Right ventricle myocardium inferior (tissue), 1 donor: Measurements from ENCODE around the gene SETD5. TPM values are rescaled to one million over a fixed set of nuclear protein-coding genes. Genes with fewer than 3 reads are reported as not detected.

Experiments
- ATAC-seq: fragments of 200-7000 bp; cut with Tn5 transposase; one replicate; pipeline ENCODE4 v1.9.1; 2020; ENCODE audit warnings: mild to moderate bottlenecking, moderate library complexity
- DNase-seq: peaks from one replicate; pipeline ENCODE4 v3.0.0; 2021; ENCODE audit errors: missing footprints
- intact Hi-C: fragments of 100-400 bp; cut with DNase I; formaldehyde crosslinking; loops from one replicate; pipeline ENCODE4 v1.11.0; 2022
- long read RNA-seq: library from polyadenylated mRNA; unstranded; transcript quantifications from one replicate; pipeline ENCODE4 v2.0.0, GENCODE V29; 2021
- total RNA-seq: library from RNA; stranded (reverse); fragmentation: NEBNext Ultra II Directional; extraction: Animal tissue kit (Norgen Biotek cat#: 25700); gene quantifications from one replicate; pipeline ENCODE4 v1.2.1, GENCODE V29; 2021
- donor health status: DM: no; HTN: yes; CAD: no; lungs with severe emphysema.

The SETD5 gene, protein sequence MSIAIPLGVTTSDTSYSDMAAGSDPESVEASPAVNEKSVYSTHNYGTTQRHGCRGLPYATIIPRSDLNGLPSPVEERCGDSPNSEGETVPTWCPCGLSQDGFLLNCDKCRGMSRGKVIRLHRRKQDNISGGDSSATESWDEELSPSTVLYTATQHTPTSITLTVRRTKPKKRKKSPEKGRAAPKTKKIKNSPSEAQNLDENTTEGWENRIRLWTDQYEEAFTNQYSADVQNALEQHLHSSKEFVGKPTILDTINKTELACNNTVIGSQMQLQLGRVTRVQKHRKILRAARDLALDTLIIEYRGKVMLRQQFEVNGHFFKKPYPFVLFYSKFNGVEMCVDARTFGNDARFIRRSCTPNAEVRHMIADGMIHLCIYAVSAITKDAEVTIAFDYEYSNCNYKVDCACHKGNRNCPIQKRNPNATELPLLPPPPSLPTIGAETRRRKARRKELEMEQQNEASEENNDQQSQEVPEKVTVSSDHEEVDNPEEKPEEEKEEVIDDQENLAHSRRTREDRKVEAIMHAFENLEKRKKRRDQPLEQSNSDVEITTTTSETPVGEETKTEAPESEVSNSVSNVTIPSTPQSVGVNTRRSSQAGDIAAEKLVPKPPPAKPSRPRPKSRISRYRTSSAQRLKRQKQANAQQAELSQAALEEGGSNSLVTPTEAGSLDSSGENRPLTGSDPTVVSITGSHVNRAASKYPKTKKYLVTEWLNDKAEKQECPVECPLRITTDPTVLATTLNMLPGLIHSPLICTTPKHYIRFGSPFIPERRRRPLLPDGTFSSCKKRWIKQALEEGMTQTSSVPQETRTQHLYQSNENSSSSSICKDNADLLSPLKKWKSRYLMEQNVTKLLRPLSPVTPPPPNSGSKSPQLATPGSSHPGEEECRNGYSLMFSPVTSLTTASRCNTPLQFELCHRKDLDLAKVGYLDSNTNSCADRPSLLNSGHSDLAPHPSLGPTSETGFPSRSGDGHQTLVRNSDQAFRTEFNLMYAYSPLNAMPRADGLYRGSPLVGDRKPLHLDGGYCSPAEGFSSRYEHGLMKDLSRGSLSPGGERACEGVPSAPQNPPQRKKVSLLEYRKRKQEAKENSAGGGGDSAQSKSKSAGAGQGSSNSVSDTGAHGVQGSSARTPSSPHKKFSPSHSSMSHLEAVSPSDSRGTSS (N-terminal part only)
- 51.6 TPM for total RNA-seq
- long read RNA-seq, partial matches to known transcripts: 1 of 5 reads
- long read RNA-seq, other reads (novel, unspliced or antisense): 3 of 5 reads

DNA sequence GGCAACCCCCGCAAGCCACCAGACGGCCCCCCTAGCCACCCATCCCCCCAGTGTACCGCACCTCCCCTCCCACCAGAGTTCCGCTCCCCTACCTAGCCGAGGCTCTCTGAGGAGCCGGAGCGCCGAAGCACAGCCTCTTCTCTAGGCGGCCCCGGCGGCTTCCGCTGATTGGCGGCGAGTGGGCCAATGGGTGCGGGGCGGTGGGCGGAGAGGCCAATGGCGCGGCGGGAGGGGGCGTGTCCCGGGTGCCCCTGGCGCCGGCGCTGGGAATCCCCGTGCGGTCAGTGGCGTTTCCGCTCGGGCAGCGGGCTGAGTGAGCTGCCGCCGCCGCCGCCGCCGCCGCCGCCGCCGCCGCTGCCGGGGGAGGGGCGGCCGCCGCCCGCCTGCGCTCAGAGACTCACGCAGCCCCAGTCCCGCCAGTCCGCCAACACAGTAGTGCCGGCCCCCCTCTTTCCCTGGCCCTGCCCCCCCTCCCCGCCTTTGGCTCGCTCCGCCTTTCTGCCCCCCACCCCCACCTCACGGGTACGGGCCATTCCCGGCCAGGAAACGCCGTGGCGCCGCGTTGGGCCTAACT lies at the start of gene SETD5:
TSS of gene SETD5 (plus strand) at position 284 of the 574 bp plus-strand sequence. CDS start 31,324 bp downstream, outside the sequence.
- intact Hi-C loops: loop anchor here (2.0 kb wide), 1 partner anchor 35 kb away; the partner anchor contains the start of gene THUMPD3
- peak; percentile 99 for DNase-seq
- ATAC-seq: peak; percentile 84

DNA sequence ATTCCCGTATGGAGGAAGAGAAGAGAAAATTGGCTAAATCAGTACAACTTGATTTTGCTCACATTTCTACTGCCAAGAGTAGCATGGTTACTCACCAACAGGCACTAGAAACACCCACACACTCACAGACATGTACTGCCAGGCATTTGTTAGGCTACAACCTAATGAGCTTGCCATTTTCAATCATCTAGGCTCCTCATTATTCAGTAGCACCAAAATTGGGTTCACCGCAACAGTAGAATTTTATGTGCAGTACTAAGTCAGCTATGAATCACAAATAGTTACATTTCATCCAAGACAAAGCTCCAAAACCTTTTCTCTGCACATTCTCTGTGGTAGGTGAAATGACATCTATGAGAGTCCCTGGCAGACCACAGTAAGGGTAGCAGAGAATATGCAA lies 49.5 kb upstream of the SETD5 start:
- ATAC-seq (no peak), DNase-seq (no peak)
- intact Hi-C loops: no loop called here

DNA sequence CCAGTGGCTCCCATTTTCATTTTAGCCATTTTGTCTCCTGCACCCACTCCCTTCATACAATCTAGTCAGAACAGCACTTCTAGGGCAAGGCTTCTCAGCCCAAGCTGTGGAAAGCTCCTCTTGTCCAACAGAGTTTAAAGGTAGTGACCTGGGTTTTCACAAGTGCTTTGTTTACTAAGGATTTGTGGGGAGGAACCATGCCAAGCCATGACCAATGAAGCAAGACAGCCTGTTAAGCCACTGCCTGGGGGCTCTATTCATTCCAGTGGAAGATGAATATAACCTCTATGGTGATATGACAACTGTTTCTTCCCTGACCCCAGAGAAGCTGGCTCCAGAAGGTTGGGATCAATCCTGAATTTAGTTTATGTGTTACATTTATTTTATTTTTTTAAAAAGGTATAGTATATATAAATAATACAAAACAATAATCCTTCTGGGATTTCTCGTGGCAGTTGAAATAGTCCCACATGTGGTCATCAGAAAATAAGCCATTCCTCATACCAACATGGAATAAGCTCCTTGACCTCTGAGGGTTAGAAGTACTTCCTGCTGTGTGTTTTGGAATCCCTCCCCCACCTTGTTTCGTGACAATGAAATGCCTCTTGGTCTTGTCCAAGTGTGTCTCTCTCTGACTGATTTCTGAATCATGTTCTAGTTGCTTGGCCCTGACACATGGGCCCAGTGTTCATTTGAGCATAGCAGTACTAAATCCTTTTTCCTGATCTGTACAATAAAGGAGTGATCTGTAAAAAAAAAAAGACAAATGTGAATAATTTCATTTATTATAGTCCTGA lies 47.9 kb upstream of the SETD5 start:
- DNase-seq: no peak
- ATAC-seq: no peak
- intact Hi-C loops: loop anchor here (5.0 kb wide), 1 partner anchor 73 kb away; no protein-coding TSS in a partner anchor

DNA sequence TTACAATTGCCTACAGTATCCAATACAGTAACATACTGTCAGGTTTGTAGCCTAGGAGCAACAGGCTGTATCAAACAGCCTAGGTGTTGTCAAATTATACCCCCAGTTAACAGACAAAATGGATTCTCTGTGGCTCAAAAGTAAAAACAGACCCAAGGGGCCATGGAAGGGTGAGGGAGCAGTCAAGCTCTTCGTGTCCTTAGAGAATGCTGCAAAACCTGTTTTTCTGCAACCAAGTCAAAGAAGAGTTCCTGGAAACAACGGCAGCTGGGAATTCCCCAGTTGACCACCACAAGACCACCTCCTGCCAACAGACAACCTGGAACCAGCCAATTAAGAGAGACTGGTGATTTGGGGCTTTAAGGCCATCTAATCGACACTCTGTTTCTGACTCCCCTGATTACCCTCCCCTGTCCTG lies 45.7 kb upstream of the SETD5 start:
- ATAC-seq: no peak
- no peak for DNase-seq
- intact Hi-C loops: loop anchor here (5.0 kb wide), 1 partner anchor 71 kb away; no protein-coding TSS in a partner anchor

DNA sequence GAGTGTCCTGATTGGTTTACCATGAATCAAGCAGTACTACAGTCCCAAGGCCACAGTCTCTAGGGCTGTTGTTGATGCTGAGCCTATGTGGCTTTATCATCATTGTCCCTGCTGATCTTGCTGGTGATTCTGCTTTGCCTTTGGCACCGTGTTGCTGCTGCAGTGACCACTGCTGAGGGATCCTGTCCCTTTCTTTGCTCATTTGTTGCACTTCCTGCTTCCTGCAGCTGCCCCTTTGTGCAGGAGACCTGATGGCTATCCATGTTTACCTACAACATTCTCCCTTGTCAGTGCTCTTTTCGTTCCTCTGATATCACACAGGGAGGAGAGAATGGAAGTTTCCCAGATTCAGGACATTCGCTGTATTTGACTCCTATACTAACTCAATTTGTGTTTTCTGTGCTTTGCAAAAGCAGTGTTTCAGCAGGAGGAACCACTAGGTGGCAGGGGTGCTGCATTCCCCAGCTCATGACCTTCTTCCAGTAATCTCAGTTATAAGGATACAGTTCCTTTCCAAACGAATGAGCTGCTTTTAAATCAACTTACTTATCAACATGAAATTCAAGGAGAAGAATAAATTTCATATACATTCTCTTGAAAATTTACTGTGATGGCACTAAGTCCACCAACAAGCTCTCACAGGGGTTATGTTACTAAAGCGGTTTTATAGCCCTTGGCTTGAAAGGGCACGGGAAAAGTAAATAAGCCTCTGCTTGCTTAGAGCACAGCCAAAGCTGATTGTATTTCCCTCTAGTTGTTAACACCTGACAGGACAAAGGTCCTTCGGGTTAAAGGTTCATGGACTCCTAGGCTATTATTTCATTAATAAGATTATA lies 44.3 kb upstream of the SETD5 start:
- DNase-seq (no peak), ATAC-seq (peak; percentile 71)
- intact Hi-C loops: loop anchor here (5.0 kb wide), 1 partner anchor 69 kb away; no protein-coding TSS in a partner anchor

DNA sequence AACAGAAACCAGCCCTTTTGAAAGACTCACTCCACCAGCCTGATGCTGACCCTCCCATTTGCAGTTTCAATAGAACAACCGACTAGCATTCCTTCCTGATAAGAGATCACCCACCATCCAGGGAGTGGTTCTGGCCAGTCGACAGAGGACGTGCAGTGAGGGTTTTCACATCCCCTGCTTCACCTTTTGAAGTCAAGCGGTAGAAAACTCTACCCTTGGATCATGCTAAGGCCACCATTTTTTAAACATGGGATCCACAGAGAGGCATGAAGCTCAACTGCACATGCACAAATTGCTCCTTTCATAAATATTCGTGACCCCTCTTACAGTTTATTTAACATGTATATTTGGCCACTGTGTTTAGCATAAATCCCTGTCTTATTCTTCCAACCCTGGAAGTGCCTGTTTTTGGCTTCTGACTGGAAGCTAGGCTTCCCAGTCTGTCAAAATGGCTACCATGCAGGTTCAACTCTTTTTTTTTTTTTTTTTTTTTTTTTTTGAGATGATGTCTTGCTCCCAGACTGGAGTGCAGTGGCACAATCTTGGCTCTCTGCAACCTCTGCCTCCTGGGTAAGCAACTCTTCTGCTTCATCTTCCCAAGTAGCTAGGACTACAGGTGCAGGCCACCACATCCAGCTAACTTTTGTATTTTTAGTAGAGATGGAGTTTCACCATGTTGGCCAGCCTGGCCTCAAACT lies 35.6 kb upstream of the SETD5 start:
- DNase-seq (no peak), ATAC-seq (no peak)
- intact Hi-C loops: loop anchor here (2.0 kb wide), 1 partner anchor 35 kb away; the partner anchor contains the start of gene SETD5

DNA sequence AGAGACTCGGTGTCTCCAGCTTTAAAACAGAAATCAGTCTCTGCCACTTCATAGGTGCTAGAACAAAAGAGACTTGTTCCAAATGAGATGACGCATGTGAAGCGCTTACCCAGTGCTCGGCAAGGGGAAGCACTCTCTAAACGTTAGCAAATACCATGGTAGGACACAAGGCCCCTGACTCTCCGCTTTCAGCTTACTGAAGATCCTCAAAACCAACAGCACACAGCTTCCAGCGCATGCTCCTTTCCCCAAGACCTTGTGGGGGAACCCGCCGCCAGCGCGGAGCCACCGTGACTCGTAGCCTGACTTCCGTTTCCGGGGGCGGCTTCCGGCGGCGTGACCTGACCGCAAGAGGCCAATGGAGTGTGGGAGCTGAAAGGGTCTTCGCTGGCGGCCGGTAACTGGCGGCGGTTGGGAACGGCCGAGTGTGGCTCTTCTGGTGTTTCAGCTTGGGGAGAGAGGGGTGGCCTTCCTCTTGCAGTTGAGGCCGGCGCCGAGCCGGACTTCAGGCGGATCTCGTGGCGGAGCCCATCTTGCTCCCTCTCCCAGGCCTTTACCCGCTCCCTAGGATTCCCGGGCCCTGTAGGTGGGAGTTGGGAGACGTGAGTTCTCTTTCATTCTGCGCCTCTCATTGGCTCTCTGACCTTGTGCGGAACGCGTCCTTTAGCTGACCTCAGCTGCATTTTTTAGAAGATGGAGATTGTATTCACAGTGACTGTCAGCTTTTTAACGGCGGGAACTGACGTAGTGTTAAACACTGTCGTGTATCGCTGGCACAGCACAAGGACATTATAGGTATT lies 34.5 kb upstream of the SETD5 start, which contains the start of gene THUMPD3:
TSS of gene THUMPD3 (plus strand) at position 324 of the 800 bp plus-strand sequence. CDS start 2,015 bp downstream, outside the sequence.
- intact Hi-C loops: loop anchor here (2.0 kb wide), 1 partner anchor 34 kb away; the partner anchor contains the start of gene SETD5
- DNase-seq: peak; percentile 96
- peak; percentile 99 for ATAC-seq

DNA sequence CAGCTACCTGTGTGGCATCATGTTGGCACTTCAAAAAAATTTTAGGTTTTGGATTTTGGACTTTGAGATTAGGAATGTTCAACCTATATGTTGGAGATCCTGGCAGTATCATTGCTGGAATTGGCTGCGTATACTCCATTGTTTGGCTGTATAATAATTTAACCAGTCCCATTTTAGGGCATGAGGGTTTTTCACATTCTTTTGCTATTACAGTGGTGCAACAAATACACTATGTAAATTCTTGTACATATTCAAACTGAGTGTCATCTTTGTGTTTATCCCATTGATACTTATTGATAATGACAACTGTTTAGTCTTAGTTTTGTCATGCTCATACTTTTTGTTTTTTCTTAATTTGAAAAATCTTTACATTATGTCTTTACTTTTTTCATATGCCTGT lies 27.9 kb upstream of the SETD5 start:
- DNase-seq: no peak
- intact Hi-C loops: no loop called here
- no peak for ATAC-seq

DNA sequence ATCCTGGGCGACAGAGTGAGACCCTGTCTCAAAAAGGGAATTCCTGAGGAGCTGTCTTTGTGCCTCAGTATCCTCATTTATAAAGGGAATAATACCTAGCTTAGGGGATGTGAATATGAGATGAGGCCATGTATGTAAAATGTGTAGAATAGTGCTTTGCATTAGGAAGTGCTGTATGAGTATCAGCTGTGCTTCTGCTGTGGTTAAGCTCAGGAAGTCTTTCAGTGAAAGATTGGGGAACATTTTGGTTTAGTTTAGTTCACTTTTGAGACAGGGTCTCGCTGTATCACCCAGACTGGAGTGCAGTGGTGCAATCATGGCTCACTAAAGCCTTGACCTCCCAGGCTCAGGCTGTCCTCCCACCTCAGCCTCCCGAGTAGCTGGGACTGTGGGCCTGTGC lies 23.9 kb upstream of the SETD5 start:
- DNase-seq: no peak
- intact Hi-C loops: no loop called here

DNA sequence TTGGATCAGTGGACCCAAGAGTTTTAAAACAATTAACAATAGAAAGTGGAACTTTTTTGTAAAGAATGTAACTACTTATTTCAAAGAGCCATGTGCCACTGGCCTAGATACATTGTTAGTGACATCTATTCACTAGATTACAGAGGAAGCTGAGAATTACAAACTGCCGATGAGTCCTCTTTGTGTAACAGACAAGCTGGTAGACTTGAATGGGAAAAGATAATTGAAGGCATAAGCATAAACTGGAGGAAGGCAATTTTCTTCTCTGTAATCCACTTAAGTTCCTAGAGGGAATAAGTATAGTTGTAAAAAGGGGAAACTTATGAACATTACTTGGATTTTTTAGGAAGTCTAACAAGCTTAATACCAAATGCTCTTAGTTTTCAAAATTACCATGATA lies 19.4 kb upstream of the SETD5 start:
- ATAC-seq (no peak), DNase-seq (no peak)
- intact Hi-C loops: no loop called here

More for the DNA sequence above, 23.9 kb upstream of the SETD5 start:
- no peak for ATAC-seq

DNA sequence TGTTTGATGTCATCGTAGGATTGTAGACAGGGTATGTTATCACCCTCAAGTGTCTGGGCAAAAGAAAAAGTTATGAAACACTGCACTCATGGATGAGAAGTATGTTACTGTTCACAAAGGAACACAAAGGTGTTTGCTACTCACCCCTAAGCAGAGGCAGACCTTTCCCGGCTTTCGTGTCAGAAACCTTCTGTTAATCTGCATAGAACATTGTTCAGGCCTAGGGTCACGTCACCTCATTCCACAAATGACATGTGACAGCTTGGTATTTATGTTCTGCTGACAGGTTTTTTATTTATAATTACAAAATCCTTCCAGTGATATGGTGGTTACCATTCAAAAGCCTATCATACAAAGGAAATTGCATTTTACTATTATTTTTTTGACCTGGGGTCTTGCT lies 18.1 kb upstream of the SETD5 start:
- intact Hi-C loops: no loop called here
- DNase-seq (no peak), ATAC-seq (peak; percentile 39)

DNA sequence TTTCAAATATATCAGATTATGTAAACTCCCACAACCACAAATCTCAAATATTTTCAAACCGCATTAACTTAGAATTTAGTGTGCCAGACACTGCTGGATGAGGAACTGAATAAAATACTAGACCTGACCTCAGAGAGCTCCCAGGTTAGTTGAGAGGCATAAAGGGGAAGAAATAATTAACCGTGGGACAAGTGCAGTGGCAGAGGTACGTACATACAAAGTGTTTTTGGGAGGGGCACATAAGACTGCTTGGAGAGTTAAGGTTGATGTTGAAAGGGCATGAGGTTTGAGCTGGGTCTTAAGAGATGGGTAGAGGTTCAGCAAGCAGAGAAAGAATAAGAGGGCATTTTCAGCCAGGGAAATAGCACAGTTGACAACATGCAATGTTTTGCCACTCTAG lies 17.4 kb upstream of the SETD5 start:
- DNase-seq: no peak
- no peak for ATAC-seq
- intact Hi-C loops: no loop called here

DNA sequence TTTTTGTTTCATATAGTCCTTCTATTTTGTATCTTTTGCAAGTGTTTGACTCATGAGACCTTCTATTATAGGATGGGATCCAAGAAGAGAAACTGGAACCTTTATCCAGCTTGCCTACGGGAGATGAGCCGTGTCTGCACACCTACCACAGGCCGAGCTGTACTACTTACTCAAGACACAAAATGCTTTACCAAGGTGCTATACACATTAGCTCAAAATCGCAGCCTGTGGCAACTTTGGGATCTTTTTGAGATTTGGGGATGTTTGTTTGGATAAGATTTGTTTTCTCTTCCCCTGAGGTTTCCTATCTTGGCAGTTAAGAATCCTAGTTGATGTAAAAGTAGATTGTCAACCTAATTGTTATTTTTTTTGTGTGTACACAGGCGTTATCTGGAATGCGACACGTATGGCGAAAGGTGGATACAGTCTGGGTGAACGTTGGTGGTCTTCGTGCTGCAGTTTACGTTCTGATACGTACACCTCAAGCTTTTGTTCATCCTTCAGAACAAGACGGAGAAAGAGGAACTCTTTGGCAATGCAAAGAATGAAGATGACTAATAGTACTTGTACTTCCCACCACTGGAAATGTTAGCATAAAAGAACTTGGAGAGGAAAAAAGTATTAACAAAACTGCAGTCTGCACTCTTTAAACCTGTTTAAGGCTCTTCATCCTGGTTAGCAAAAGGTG lies 13.1 kb upstream of the SETD5 start:
- intact Hi-C loops: no loop called here
- ATAC-seq: no peak
- no peak for DNase-seq

DNA sequence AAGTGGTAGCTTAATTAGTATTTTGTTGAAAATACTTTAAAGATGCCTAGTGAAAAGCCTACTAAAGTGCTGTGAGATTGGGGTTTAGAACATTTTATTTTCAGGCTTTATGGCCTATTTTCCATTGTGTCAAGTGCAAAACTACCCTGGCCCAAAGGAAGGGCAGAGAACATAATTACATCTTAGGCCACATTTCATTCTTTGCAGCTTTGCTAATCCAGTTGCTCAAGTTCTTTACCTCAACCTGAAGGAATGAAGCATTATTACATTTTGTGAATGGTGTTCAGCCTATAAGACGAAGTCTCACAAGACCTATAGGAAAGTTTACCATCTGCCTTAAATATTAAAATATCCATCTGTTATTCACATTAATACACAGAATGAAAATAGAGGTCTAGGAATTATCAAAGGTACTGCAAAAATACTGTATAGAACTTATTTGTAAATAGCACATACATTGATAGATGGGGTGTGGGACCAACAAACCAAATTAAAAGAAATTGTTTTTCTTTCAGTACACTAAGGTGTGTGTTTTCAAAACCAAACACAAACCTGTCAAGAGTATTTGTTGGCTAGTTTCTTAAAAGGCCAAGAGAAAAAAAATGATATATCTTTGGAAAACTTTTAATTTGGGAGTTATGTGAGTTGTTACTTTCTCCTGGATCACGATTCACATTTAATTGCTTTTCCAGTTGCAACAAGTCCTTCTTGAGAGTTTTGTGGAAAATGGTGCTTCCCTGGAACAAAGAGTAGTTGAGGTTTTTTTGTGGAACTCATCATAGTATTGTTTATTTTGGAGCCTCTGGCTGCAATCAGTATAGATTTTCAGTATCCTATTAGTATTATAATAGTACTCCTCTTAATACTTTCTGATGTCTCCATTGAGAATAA lies 12.0 kb upstream of the SETD5 start:
- intact Hi-C loops: no loop called here
- ATAC-seq: no peak
- no peak for DNase-seq
